ENCODE measurements around the gene VTN. TPM values are rescaled to one million over a fixed set of nuclear protein-coding genes. Genes with fewer than 3 reads are reported as not detected.

Gene VTN
- total RNA-seq, 3 donors from 2014 or later = 0.32 to 12.1 (median 0.98) TPM

GRCh38 chr17:28385406-28385805 is 15.3 kb upstream of the VTN start:
- no peak overlapping the region for H3K27ac ChIP-seq
- intact Hi-C loops (cut with DNase I; ENCODE audit: low total_unique reads) = no loop called here
- no peaks in the 10 kb centered on the region for H3K4me1 ChIP-seq
- TF ChIP-seq POLR2AphosphoS5 (IDR thresholded peaks at IDR 0.05) = no peak
- no peak for TF ChIP-seq POLR2A (IDR thresholded peaks at IDR 0.05)
- no peak for TF ChIP-seq CTCF (IDR thresholded peaks at IDR 0.05)
- H3K27me3 ChIP-seq = no peaks in the 10 kb centered on the region
- no peaks in the 10 kb centered on the region for H3K36me3 ChIP-seq
- H3K4me3 ChIP-seq = peak overlapping the region; percentile 41 to 57 (median 42)
- peak in 1 of 2 donors; percentile 49 for DNase-seq (ENCODE audit: low spot score in 2 of 2)
- H3K9me3 ChIP-seq = no peaks in the 10 kb centered on the region

- TF ChIP-seq POLR2A (IDR thresholded peaks at IDR 0.05) (no peak), CTCF (IDR thresholded peaks at IDR 0.05) (no peak), POLR2AphosphoS5 (IDR thresholded peaks at IDR 0.05) (no peak)
- intact Hi-C loops (cut with DNase I; ENCODE audit: low total_unique reads) = no loop called here
- H3K4me3 ChIP-seq = peak overlapping the region; percentile 41 to 57 (median 42)
These were observed 14.9 kb upstream of the VTN start for GRCh38 chr17:28385037-28385400.

GRCh38 chr17:28384281-28385036 is 14.4 kb upstream of the VTN start:
- Histone ChIP-seq H3K27me3 (no peaks in the 10 kb centered on the region), H3K4me1 (no peaks in the 10 kb centered on the region), H3K9me3 (no peaks in the 10 kb centered on the region), H3K36me3 (no peaks in the 10 kb centered on the region), H3K27ac (peak overlapping the region; percentile 45 to 46), H3K4me3 (peak overlapping the region; percentile 41 to 57 (median 42))
- no peak for DNase-seq (ENCODE audit: low spot score in 2 of 2)
- intact Hi-C loops (cut with DNase I; ENCODE audit: low total_unique reads) = no loop called here
- TF ChIP-seq POLR2A (IDR thresholded peaks at IDR 0.05) (no peak), CTCF (IDR thresholded peaks at IDR 0.05) (no peak), POLR2AphosphoS5 (IDR thresholded peaks at IDR 0.05) (no peak)

More at GRCh38 chr17:28385037-28385400, 14.9 kb upstream of the VTN start:
- H3K9me3 ChIP-seq = no peaks in the 10 kb centered on the region
- no peaks in the 10 kb centered on the region for H3K36me3 ChIP-seq
- H3K27me3 ChIP-seq = no peaks in the 10 kb centered on the region
- no peak overlapping the region for H3K27ac ChIP-seq
- DNase-seq (ENCODE audit: low spot score in 2 of 2) = peak in 1 of 2 donors; percentile 50
- H3K4me1 ChIP-seq = no peaks in the 10 kb centered on the region

GRCh38 chr17:28381141-28381825 is 11.2 kb upstream of the VTN start:
- H3K4me1 ChIP-seq = no peaks in the 10 kb centered on the region
- DNase-seq (ENCODE audit: low spot score in 2 of 2) = no peak
- no peaks in the 10 kb centered on the region for H3K36me3 ChIP-seq
- peak overlapping the region in 1 of 2 donors; percentile 74 for H3K27ac ChIP-seq
- no peak overlapping the region for H3K4me3 ChIP-seq
- no peak for TF ChIP-seq POLR2AphosphoS5 (IDR thresholded peaks at IDR 0.05)
- TF ChIP-seq POLR2A (IDR thresholded peaks at IDR 0.05) = no peak
- no peak for TF ChIP-seq CTCF (IDR thresholded peaks at IDR 0.05)
- no peaks in the 10 kb centered on the region for H3K9me3 ChIP-seq
- H3K27me3 ChIP-seq = no peaks in the 10 kb centered on the region
- intact Hi-C loops (cut with DNase I; ENCODE audit: low total_unique reads) = no loop called here

Data from breast epithelium (tissue), 4 donors.